GM23248 (cell line): ENCODE measurements around the gene SLC13A1. TPM values are rescaled to one million over a fixed set of nuclear protein-coding genes. Genes with fewer than 3 reads are reported as not detected.

Source experiments
- DNase-seq: peaks from one replicate; pipeline ENCODE4 v3.0.0-alpha.2; 2015
- H2AFZ ChIP-seq: fragments of 200-600 bp; sonication (generic); 2 replicates; pipeline ENCODE4 v1.6.1; 2016; ENCODE audit warnings: antibody characterized with exemption
- H3F3A ChIP-seq: fragments of 200-600 bp; sonication (generic); 2 replicates; pipeline ENCODE4 v1.6.1; 2016; ENCODE audit warnings: mild to moderate bottlenecking, antibody characterized with exemption, mixed run types; ENCODE audit not compliant: insufficient read depth
- H3K27ac ChIP-seq: fragments of 200-600 bp; sonication (generic); 2 replicates; pipeline ENCODE4 v1.5.1; 2016; ENCODE audit warnings: mild to moderate bottlenecking
- H3K27me3 ChIP-seq: fragments of 200-600 bp; sonication (generic); replicated peaks from 2 replicates; pipeline ENCODE4 v1.6.1; 2016; ENCODE audit warnings: mild to moderate bottlenecking; ENCODE audit not compliant: insufficient read depth
- H3K36me3 ChIP-seq: fragments of 200-600 bp; sonication (generic); 2 replicates; pipeline ENCODE4 v1.6.1; 2016; ENCODE audit warnings: low read depth, mild to moderate bottlenecking
- H3K4me1 ChIP-seq: fragments of 200-600 bp; sonication (generic); 2 replicates; pipeline ENCODE4 v1.6.1; 2016; ENCODE audit warnings: mild to moderate bottlenecking; ENCODE audit not compliant: insufficient read depth
- H3K4me2 ChIP-seq: fragments of 200-600 bp; sonication (generic); one replicate; pipeline ENCODE4 v1.6.1; 2016; ENCODE audit warnings: mild to moderate bottlenecking; ENCODE audit not compliant: unreplicated experiment
- H3K4me3 ChIP-seq: fragments of 200-600 bp; sonication (generic); 2 replicates; pipeline ENCODE4 v1.5.1; 2016; ENCODE audit warnings: mild to moderate bottlenecking
- H3K79me2 ChIP-seq: fragments of 200-600 bp; sonication (generic); 2 replicates; pipeline ENCODE4 v1.6.1; 2016; ENCODE audit warnings: mild to moderate bottlenecking; ENCODE audit not compliant: insufficient read depth
- H3K9ac ChIP-seq: fragments of 200-600 bp; sonication (generic); 2 replicates; pipeline ENCODE4 v1.6.1; 2016; ENCODE audit warnings: mild to moderate bottlenecking
- H3K9me2 ChIP-seq: fragments of 200-600 bp; sonication (generic); 2 replicates; pipeline ENCODE4 v1.6.1; 2016; ENCODE audit warnings: mixed run types, mild to moderate bottlenecking, moderate library complexity; ENCODE audit not compliant: insufficient read depth
- H3K9me3 ChIP-seq: fragments of 200-600 bp; sonication (generic); one replicate; pipeline ENCODE4 v1.6.1; 2017; ENCODE audit warnings: low read depth
- H4K20me1 ChIP-seq: fragments of 200-600 bp; sonication (generic); 2 replicates; pipeline ENCODE4 v1.6.0; 2016; ENCODE audit not compliant: insufficient read depth
- EZH2 ChIP-seq: fragments of 200-600 bp; sonication (generic); IDR thresholded peaks from 2 replicates; pipeline ENCODE4 v1.6.1; 2018; ENCODE audit warnings: antibody characterized with exemption, mild to moderate bottlenecking; ENCODE audit not compliant: insufficient read depth, poor library complexity, severe bottlenecking
- EZH2phosphoT487 ChIP-seq: fragments of 200-600 bp; sonication (generic); IDR thresholded peaks from 2 replicates; pipeline ENCODE4 v1.6.1; 2018; ENCODE audit warnings: antibody characterized with exemption, moderate library complexity, mild to moderate bottlenecking, low read depth; ENCODE audit not compliant: insufficient read depth
- WGBS, 2 experiments: methylation state at CpG; one replicate each; pipeline ENCODE4 v1.1.6; 2015 to 2017; ENCODE audit warnings: low lambda C conversion rate in 2 of 2, low coverage in 1 of 2; ENCODE audit errors: missing lambda C conversion rate in 2 of 2; 5-methylcytosine and 5-hydroxymethylcytosine counted together
- in situ Hi-C: fragments of 300-500 bp; cut with MboI; formaldehyde crosslinking; loops from 2 replicates; pipeline ENCODE4 v1.15.0; 2020
- polyA plus RNA-seq: library from polyadenylated mRNA; unstranded; fragments of >200 nt; fragmentation: Nextera tagmentation; extraction: Ambion mirVana; gene quantifications from 2 replicates; pipeline ENCODE4 v1.2.1, GENCODE V29; 2016
- total RNA-seq: library from RNA; depleted of rRNA; stranded (reverse); fragments of >200 nt; shearing (Covaris generic); gene quantifications from 2 replicates; pipeline ENCODE4 v1.2.3, GENCODE V29; 2014

Gene SLC13A1
- total and polyA plus RNA-seq, 2 experiments from 2014 or later = not detected

GRCh38 chr7:123135960-123136359, 63.8 kb downstream of the SLC13A1 start:
- no peaks in the 10 kb centered on the region for H3K9me2 ChIP-seq
- in situ Hi-C loops = no loop called here
- H3K4me3 ChIP-seq = no peak overlapping the region
- no peaks in the 10 kb centered on the region for H3K79me2 ChIP-seq
- no peak for DNase-seq
- no peak overlapping the region for H3K4me2 ChIP-seq
- no peaks in the 10 kb centered on the region for H3K27me3 ChIP-seq
- peaks cover 2% of the 10 kb centered on the region for H3K9me3 ChIP-seq
- H3F3A ChIP-seq = no peaks in the 10 kb centered on the region
- no peak overlapping the region for H3K9ac ChIP-seq
- no peaks in the 10 kb centered on the region for H3K36me3 ChIP-seq
- H4K20me1 ChIP-seq = no peaks in the 10 kb centered on the region
- 3 to 7% methylated on average over 1 of the region's 1 CpG for WGBS, 2 experiments
- no peak overlapping the region for H3K27ac ChIP-seq
- no peaks in the 10 kb centered on the region for H3K4me1 ChIP-seq
- TF ChIP-seq EZH2 (no peak), EZH2phosphoT487 (no peak)
- no peak overlapping the region for H2AFZ ChIP-seq

DNA sequence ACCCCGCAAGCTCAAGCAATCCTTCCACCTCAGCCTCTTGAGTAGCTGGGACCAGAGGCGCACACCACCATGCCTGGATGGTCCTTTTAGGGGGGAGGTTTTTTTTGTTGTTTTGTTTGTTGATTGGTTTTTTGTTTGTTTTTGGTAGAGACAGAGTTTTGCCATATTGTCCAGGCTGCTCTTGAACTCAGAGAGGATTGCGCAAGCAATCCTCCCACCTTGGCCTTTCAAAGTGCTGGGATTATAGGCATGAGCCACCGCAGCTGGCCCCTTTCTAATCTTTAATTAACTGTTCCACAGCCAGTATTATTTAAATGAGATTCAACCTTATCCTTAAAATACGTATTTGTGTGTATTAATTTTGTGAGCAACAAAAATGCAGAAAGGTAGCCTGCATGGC, 65.8 kb downstream of the SLC13A1 start:
- DNase-seq = no peak
- H3K4me2 ChIP-seq = no peak overlapping the region
- H3K27me3 ChIP-seq = no peaks in the 10 kb centered on the region
- no peaks in the 10 kb centered on the region for H3K4me1 ChIP-seq
- H3K9ac ChIP-seq = no peak overlapping the region
- WGBS, 2 experiments = 41 to 55% methylated on average over 5 of the region's 5 CpGs
- H3F3A ChIP-seq = no peaks in the 10 kb centered on the region
- no peaks in the 10 kb centered on the region for H3K9me3 ChIP-seq
- no peak for TF ChIP-seq EZH2
- TF ChIP-seq EZH2phosphoT487 = no peak
- no peak overlapping the region for H2AFZ ChIP-seq
- H3K36me3 ChIP-seq = no peaks in the 10 kb centered on the region
- H3K27ac ChIP-seq = no peak overlapping the region
- no peaks in the 10 kb centered on the region for H3K9me2 ChIP-seq
- in situ Hi-C loops = no loop called here
- no peaks in the 10 kb centered on the region for H3K79me2 ChIP-seq
- no peaks in the 10 kb centered on the region for H4K20me1 ChIP-seq
- no peak overlapping the region for H3K4me3 ChIP-seq

GRCh38 chr7:123131961-123132360, 67.8 kb downstream of the SLC13A1 start:
- DNase-seq = no peak
- no peaks in the 10 kb centered on the region for H3K4me1 ChIP-seq
- no peak overlapping the region for H2AFZ ChIP-seq
- H3K4me3 ChIP-seq = no peak overlapping the region
- H3K4me2 ChIP-seq = no peak overlapping the region
- H3K9me2 ChIP-seq = no peaks in the 10 kb centered on the region
- in situ Hi-C loops = no loop called here
- WGBS, 2 experiments = 0% methylated on average over 1 of the region's 1 CpG
- H3K36me3 ChIP-seq = no peaks in the 10 kb centered on the region
- no peaks in the 10 kb centered on the region for H3K9me3 ChIP-seq
- H3K27ac ChIP-seq = no peak overlapping the region
- no peak overlapping the region for H3K9ac ChIP-seq
- TF ChIP-seq EZH2 (no peak), EZH2phosphoT487 (no peak)
- H3K79me2 ChIP-seq = no peaks in the 10 kb centered on the region
- no peaks in the 10 kb centered on the region for H3F3A ChIP-seq
- H4K20me1 ChIP-seq = no peaks in the 10 kb centered on the region
- no peaks in the 10 kb centered on the region for H3K27me3 ChIP-seq

- Histone ChIP-seq H3K9ac (no peak overlapping the region), H2AFZ (no peak overlapping the region), H3K9me3 (no peaks in the 10 kb centered on the region), H3K27ac (no peak overlapping the region), H4K20me1 (no peaks in the 10 kb centered on the region), H3K27me3 (no peaks in the 10 kb centered on the region), H3K4me2 (no peak overlapping the region), H3F3A (no peaks in the 10 kb centered on the region), H3K9me2 (no peaks in the 10 kb centered on the region), H3K4me1 (no peaks in the 10 kb centered on the region), H3K36me3 (no peaks in the 10 kb centered on the region), H3K4me3 (no peak overlapping the region), H3K79me2 (no peaks in the 10 kb centered on the region)
- DNase-seq = no peak
- in situ Hi-C loops = no loop called here
- TF ChIP-seq EZH2phosphoT487 = no peak
- 7 to 8% methylated on average over 2 of the region's 2 CpGs for WGBS, 2 experiments
Measured at GRCh38 chr7:123131556-123131955, 68.2 kb downstream of the SLC13A1 start.

- Histone ChIP-seq H3K4me3 (no peak overlapping the region), H3K79me2 (no peaks in the 10 kb centered on the region), H3K4me2 (no peak overlapping the region), H4K20me1 (no peaks in the 10 kb centered on the region), H3K9me2 (no peaks in the 10 kb centered on the region), H2AFZ (no peak overlapping the region), H3K27ac (no peak overlapping the region), H3K27me3 (no peaks in the 10 kb centered on the region), H3K9ac (no peak overlapping the region), H3K9me3 (no peaks in the 10 kb centered on the region), H3K4me1 (no peaks in the 10 kb centered on the region), H3F3A (no peaks in the 10 kb centered on the region), H3K36me3 (no peaks in the 10 kb centered on the region)
- DNase-seq = no peak
- TF ChIP-seq EZH2phosphoT487 (no peak), EZH2 (no peak)
- WGBS, 2 experiments = 32 to 42% methylated on average over 1 of the region's 1 CpG
- in situ Hi-C loops = no loop called here
Measured at GRCh38 chr7:123131140-123131539, 68.6 kb downstream of the SLC13A1 start.
